ENCODE measurements around the gene FRY. TPM values are rescaled to one million over a fixed set of nuclear protein-coding genes. Genes with fewer than 3 reads are reported as not detected.

Gene FRY
- total RNA-seq, 2 donors from 2014 or later = 32.0 to 45.4 TPM

- H3K9me3 ChIP-seq = no peaks in the 10 kb centered on the region
- H3K36me3 ChIP-seq (replicated peaks in 1 of 2; ENCODE audit: insufficient read depth in 1 of 2, low read depth in 2 of 2) = no peaks in the 10 kb centered on the region
- TF ChIP-seq POLR2A (IDR thresholded peaks at IDR 0.05) (no peak), CTCF (IDR thresholded peaks at IDR 0.05) (no peak)
- ATAC-seq = no peak
- WGBS, 2 donors = 61 to 63% methylated on average over 1 of the region's 1 CpG
- H3K27me3 ChIP-seq = no peaks in the 10 kb centered on the region
- intact Hi-C loops (cut with DNase I) = no loop called here
- no peak overlapping the region for H3K27ac ChIP-seq
- DNase-seq = no peak
- peaks cover 7% of the 10 kb centered on the region for H3K4me1 ChIP-seq
- H3K4me3 ChIP-seq = no peak overlapping the region
Observed at GRCh38 chr13:32087955-32088747, 56.6 kb downstream of the FRY start.

GRCh38 chr13:32092496-32092895 lies 60.9 kb downstream of the FRY start:
- no peaks in the 10 kb centered on the region for H3K36me3 ChIP-seq (replicated peaks in 1 of 2; ENCODE audit: insufficient read depth in 1 of 2, low read depth in 2 of 2)
- no peaks in the 10 kb centered on the region for H3K27me3 ChIP-seq
- no peak for ATAC-seq
- peaks cover 7% of the 10 kb centered on the region for H3K4me1 ChIP-seq
- H3K27ac ChIP-seq = no peak overlapping the region
- no peaks in the 10 kb centered on the region for H3K9me3 ChIP-seq
- TF ChIP-seq POLR2A (IDR thresholded peaks at IDR 0.05) (no peak), CTCF (IDR thresholded peaks at IDR 0.05) (no peak)
- WGBS, 2 donors = 91 to 92% methylated on average over 5 of the region's 5 CpGs
- no peak for DNase-seq
- intact Hi-C loops (cut with DNase I) = no loop called here
- H3K4me3 ChIP-seq = no peak overlapping the region

GRCh38 chr13:32093006-32093405 lies 61.4 kb downstream of the FRY start:
- Histone ChIP-seq H3K4me3 (no peak overlapping the region), H3K4me1 (peaks cover 4% of the 10 kb centered on the region), H3K27me3 (no peaks in the 10 kb centered on the region), H3K27ac (no peak overlapping the region), H3K36me3 (replicated peaks in 1 of 2; ENCODE audit: insufficient read depth in 1 of 2, low read depth in 2 of 2) (no peaks in the 10 kb centered on the region), H3K9me3 (no peaks in the 10 kb centered on the region)
- ATAC-seq (no peak), DNase-seq (no peak)
- 78 to 96% methylated on average over 2 of the region's 2 CpGs for WGBS, 2 donors
- intact Hi-C loops (cut with DNase I) = no loop called here
- TF ChIP-seq CTCF (IDR thresholded peaks at IDR 0.05) = no peak
- no peak for TF ChIP-seq POLR2A (IDR thresholded peaks at IDR 0.05)

- intact Hi-C loops (cut with DNase I) = no loop called here
- WGBS, 2 donors = 85 to 94% methylated on average over 3 of the region's 3 CpGs
- ATAC-seq = no peak
Observed at GRCh38 chr13:32098272-32098671, 66.7 kb downstream of the FRY start.

More at GRCh38 chr13:32098272-32098671, 66.7 kb downstream of the FRY start:
- no peaks in the 10 kb centered on the region for H3K9me3 ChIP-seq
- TF ChIP-seq CTCF (IDR thresholded peaks at IDR 0.05) = no peak
- no peak for TF ChIP-seq POLR2A (IDR thresholded peaks at IDR 0.05)
- H3K27ac ChIP-seq = no peak overlapping the region
- H3K36me3 ChIP-seq (replicated peaks in 1 of 2; ENCODE audit: insufficient read depth in 1 of 2, low read depth in 2 of 2) = no peaks in the 10 kb centered on the region
- no peaks in the 10 kb centered on the region for H3K27me3 ChIP-seq
- H3K4me3 ChIP-seq = no peak overlapping the region
- no peaks in the 10 kb centered on the region for H3K4me1 ChIP-seq
- no peak for DNase-seq
